Measurements from ENCODE around the gene CAMTA1. TPM values are rescaled to one million over a fixed set of nuclear protein-coding genes. Genes with fewer than 3 reads are reported as not detected.

Gene CAMTA1
- total and polyA plus RNA-seq, 9 of the 15 experiments (the other 6 are each of a cell fraction or from before 2014, with no cell fraction given) = 43.9 to 161 (median 65.9) TPM

GRCh38 chr1:6832531-6833188 lies 47.4 kb downstream of the CAMTA1 start (continued):
- TF ChIP-seq E2F8 (IDR thresholded peaks at IDR 0.05; ENCODE audit: low read depth, partially characterized antibody) (no peak), ZBTB9 (CRISPR knock-in tag; IDR thresholded peaks at IDR 0.05) (no peak), ZNF12 (CRISPR knock-in tag; IDR thresholded peaks at IDR 0.05) (no peak), ARHGAP35 (IDR thresholded peaks at IDR 0.05; ENCODE audit: partially characterized antibody) (no peak), SFPQ (IDR thresholded peaks at IDR 0.05; ENCODE audit: low read depth, low read length) (no peak), CREB3 (tag; conservative IDR thresholded peaks at IDR 0.05; ENCODE audit: low read depth) (no peak)
